ENCODE data around the gene NCAM2.

Gene NCAM2

GRCh38 chr21:21466752-21467151 lies 468.5 kb downstream of the NCAM2 start:
- DNase-seq = no peak

DNA sequence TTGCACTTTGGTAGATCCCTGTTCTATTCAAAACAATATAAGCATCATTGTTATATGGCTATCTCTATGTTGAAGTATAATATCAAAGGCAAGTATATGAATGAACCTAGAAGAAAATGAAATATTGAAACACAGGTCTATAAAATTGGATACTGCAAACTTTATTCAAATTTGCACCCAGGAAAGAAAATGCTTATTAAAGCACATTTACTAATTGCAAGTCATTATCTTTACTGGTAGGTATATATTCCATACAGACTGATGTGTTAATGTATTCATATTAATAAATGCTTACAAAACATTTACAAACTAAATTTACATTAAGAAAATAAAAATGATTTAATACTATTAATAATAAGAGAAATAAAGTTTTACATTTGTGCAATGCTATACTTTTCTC lies 469.8 kb downstream of the NCAM2 start:
- no peak for DNase-seq

DNA sequence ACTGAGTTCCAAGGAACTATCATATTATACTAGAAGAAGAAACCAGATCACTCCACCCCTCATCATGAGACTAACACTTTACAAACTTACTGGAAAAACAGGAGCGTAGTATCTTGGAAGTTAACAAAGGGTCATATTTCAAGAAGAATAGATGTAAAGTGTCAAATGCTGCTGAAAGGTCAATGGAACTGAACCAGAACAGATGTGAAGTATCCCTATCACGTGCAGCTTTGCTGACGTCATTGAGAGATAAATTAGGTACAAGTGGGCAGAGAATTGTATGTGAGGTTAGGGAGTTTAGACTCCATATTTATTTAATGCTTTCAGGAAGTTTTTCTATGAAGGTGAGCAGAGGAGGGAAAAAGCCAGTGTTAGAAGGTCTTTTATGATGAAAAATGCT lies 483.0 kb downstream of the NCAM2 start:
- DNase-seq = no peak

DNA sequence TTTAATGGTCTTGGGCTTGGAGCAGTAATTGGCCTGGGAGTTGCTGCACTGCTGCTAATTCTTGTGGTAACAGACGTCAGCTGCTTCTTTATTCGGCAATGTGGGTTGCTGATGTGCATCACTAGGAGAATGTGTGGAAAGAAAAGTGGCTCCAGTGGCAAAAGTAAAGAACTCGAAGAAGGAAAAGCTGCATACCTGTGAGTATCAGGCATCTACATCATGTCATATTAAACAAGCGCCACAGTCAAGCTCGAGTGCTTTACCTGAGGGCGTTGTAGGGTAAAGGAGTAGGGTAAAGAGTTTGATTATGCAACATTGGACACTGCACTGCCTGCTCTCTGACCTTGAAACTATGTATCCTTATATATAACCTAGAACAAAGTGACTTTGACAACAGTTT lies 510.6 kb downstream of the NCAM2 start:
- no peak for DNase-seq

GRCh38 chr21:21530680-21531079 lies 532.5 kb downstream of the NCAM2 start:
- DNase-seq = no peak

GRCh38 chr21:21547368-21547953 lies 549.3 kb downstream of the NCAM2 start:
- DNase-seq = peak in 1 of 2 experiments; percentile 10

- DNase-seq = no peak
Observed at GRCh38 chr21:21559285-21560045, 561.3 kb downstream of the NCAM2 start.

All from NCI-H2081 (cell line).